ENCODE results near the gene KDM2B.
"Not testable (repeated sequence)": the region's sequence is repeated elsewhere in the genome, so short reads cannot be mapped to it uniquely, and the experiment has no call there.

Gene KDM2B

DNA sequence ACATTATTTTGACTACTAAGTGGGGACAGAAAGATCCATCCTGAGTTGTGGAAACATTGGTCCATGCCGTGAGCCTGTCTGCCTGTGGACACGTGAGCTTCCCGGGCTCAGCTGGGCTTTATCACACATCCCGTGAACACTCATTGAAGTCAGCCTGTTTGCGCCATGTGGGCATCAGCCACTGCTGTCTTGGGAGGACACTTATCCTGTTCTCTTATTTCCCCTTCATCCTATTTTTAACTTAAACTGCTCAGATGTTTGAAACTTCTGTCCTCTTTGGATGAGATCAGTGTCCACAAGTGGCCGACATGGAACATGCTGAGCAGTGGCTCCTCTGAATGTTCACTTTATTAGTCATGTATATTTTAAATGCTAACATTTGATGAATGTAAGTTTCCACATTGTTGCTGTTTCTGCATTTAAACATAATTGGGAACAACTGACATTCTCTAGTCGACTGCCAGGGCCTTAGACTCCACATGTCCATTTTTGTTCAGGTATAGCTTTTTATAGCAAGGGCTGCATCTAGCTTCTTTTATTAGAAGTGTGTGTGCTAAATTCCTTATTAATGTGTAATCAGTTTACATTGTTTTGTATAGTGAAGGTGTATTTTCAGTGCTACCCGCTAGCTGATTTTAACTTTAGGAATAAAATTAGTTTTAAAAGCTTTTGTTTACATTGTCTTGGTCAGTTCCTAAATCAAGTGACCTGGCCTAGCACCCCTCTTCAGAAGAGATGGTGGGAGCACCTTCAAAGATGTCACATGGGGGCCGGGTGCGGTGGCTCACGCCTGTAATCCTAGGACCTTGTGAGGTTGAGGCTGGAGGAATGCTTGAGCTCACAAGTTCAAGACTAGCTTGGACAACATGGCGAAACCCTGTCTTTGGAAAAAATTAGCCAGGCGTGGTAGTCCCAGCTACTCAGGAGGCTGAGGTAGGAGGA lies 156.9 kb downstream of the KDM2B start:
- no peak for DNase-seq

DNA sequence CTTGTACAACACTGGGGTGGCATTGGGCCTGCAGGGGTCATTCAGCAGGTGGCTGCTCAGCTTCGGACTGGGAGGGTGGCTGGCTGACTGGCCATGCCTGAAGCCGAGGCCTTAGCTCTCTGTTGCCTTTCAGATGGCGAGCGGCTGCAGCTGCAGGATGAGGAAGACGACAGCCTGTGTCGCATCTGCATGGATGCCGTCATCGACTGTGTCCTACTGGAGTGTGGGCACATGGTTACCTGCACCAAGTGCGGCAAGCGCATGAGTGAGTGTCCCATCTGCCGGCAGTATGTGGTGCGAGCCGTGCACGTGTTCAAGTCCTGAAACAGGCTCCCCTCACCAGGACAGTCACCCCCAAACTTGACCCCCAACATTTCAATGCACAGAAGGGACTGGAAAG lies 157.6 kb downstream of the KDM2B start:
- no peak for DNase-seq

DNA sequence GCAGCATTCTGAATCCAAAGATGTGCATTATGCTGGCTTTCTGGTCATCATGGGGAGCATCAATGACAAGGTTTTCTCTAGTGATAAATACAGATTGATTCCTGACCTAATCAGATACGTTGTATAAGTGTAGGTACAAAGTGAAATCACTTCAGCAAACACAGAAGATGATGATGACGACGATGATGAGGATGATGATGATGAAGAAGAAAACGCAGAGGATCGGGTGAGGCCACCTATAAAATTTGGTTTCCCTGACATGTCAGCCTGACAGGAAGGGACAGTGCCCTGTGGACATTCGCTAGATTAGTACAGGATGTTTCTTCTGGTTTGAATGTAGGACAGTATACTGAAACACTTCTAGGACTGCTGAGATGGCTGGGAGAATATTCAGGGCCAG lies 160.7 kb downstream of the KDM2B start:
- no peak for DNase-seq

DNA sequence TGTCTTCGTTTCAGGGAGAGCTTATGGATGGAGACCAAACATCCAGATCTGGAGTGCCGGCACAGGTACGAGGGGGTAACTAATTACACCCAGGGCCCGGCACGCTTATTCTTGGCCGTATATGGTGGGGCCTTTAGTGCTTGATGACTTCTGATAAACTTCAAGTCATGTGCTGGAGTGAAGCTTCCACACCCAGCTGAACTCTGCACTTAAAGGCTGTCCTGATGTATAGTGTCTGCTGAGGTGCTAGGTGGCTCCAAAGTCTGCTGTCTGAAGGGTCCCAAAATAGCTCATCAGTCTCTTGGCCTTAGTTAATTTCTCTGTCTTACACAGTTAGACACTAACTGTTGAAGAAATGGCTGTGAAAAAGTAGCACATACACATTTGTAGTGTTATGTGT lies 163.0 kb downstream of the KDM2B start:
- DNase-seq: no peak

DNA sequence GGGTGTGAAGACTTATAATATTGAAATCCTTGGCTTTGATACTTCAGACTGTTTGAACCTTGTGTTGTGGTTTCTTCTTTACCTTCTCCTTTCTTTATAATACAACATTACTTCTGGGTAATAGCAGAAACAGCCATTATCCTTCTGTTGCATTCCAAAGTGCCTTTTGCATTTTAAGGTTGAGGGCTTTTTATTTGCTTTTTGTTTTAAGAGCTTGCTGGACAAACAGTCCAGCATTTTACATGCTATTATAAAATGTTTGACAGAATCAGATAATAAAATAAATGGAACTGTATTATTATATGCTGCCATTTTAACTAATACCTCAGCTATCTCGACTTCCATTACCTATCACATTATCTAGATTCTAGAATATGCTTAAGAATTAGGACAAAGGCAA lies 166.9 kb downstream of the KDM2B start:
- DNase-seq: no peak

DNA sequence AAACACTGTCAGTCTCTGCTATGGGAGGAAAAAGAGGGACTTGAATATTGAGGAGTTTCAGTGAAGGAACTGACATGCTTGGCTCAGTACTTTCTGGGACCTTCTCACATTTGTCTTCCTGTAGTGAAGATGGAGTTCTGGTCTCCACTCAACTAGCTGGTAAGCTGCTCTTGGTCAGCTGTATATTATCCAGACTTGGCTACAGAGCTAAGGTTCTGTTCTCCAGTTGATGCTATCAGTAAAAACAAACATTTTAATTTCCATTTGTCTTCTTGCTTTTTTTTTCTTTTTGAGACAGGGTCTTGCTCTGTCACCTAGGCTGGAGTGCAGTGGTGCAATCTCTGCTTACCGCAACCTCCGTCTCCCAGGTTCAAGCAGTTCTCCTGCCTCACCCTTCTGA lies 175.6 kb downstream of the KDM2B start:
- DNase-seq: no peak

DNA sequence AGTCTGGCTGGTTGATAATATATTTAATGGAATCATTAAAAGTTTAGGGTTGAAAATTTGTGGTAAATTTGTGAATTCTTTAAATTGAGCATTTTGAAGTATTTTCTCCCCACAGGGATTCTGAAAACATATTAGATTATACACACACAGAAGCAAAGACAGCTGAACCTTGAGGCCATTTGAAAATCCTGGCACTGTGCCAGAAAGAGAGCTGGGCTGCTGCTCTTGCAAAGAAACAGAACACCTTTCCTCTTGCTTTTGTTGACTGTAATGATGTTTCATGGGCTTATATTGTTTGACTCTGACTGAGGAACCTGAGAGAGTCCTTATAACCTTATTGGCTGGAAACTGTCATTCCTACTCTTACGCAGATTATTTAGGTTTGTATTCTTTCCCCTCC lies 176.1 kb downstream of the KDM2B start:
- no peak for DNase-seq

DNA sequence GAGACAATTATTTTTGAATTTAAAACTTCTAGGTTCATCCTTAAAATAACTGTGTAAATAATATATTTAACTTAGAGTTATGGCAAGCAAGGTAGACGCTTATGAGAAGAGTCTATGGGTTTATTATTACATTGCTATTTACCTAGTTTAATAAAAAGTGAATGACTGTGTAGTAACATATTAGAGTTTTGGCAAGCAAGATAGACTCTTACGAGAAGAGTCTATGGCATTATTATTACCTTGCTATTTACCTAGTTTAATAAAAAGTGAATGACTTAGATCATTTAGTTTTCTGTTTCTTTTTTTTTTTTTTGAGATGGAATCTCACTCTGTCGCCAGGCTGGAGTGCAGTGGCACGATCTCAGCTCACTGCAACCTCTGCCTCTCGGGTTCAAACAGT lies 177.1 kb downstream of the KDM2B start:
- DNase-seq: no peak

DNA sequence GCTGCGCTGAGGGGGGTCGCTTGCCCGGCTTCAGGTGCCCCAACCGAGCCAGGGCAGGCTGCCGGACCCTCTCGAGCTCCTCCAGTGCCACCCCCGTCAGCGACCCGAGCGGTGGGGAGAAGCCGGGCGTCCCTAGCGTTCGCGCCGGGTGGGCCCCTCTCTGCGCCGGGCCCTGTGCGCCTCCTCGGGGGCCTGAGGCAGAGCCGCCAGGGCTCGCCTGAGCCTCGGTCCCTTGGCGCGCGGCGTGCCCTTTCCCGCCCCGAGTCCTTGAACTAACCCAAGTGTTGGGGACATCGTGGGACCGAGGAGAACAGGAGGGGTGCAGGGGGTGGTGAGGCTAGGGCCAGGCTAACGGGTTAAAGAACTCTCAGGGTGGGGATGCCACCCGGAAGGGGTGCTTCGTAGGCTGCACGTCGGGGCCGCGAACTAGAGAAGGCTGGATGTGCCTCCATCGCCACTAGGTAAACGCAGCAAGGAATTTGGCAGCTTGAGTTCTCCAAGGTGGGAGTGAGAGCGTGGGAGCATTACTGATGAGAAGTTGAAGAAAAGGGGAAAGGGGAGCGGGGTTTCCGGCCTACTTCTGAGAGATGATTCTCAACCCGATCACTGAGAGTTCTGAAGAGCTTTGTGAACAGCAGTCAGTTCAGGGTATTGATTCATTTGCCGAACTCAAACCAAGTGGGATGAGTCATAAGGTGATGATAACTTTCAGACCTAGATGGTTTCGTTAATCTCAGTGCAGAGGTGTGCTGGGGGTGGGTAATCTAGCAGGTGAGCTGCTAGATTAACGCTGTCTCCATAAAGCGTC lies 180.3 kb downstream of the KDM2B start:
- peak in 1 of 2 donors; percentile 59 for DNase-seq

DNA sequence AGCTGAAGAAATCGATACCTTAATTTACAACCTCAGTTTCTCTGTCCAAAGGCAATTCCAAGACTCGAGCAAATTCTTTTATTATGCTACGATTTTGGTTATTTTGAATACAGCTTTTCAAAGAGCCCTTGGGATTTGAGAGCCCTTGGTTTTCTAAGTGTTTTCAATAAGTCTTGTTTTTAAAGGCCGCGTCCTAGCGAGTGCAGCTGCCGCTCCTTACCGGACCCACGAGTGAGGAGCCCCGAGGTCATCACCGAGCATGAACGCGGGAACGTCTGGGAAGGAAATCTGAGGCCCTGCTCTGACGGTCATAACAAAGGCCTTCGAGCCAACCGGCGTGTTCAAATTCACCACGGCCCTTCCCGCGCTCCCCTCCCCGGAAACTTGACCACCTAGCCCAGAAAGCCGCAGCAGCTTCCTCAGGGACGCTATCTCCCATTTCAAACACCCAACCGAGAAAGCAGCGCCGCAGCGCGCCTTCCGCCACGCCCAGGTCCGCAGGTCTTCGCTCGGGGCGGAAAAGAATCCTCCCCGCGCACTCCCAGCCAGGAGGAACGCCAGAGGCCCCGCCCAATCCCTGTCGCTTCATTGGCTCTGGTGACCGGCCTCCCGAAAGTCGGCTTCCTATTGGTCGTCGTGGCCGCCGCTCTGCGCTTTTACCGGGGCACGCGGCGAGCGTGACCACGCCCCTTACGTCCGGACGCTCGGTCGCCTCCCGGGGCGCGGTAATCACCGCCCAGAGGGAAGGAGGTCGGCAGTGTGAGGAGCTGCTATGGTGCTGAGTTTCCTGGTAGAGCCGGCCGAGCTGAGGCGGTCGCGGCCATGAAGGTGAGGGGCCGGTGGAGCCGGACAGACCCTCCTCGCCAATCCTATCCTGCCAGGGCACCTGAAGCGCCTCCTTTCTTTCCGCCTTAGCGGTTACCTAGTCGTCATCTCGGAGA lies 181.2 kb downstream of the KDM2B start, which contains the start of gene RNF34:
RNF34 (plus strand) TSS at position 728 of the 941 bp plus-strand sequence; CDS start at position 823, 95 bp downstream.
- DNase-seq: peak; percentile 89 to 98

DNA sequence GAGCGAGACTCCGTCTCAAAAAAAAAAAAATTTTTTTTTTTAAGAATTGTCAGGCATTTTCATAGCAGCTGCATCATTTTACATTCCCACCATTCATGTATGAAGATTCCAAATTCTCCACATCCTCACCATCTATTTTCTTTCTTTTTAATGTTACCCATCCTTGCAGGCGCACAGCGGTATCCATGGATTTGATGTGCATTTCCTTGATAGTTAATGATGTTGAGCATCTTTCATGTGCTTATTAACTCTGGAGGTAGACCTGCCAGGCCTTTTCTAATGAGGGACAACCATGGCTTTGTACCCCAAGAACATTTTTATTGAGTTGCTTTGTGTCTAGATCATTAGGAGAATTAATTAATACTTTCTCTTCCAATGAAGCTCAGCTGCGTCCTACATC lies 182.5 kb downstream of the KDM2B start:
- no peak for DNase-seq

DNA sequence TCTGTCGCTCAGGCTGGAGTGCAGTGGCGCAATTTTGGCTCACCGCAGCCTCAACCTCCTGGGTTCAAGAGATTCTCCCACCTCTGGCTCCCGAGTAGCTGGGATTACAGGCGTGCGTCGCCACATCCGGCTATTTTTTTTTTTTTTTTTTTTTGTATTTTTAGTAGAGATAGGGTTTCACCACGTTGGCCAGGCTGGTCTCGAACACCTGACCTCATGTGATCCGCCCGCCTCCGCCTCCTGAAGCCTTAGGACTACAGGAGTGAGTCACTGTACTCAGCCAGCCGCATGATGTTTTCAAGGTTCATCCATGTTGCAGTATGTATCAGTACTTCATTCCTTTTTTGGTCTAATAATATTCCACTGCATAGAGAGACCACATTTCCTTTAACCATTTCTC lies 183.3 kb downstream of the KDM2B start:
- DNase-seq: no peak

DNA sequence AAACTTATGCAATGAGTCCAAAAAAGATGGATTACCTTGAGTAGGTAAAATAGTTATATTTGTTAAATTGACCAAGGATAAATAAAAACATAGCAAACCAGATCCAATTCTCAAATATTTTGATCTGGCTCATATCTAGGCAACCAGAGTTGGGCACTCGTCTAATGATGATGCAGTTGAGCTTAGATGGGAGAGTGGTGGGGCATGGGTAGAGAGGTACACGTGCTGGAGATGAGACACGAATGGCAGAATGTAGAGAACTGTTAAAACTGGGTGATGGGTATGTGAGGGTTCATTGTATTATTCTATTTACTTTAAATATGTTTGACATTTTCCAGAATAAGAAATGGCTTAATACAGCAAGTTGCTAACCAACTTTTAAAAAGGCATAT lies 188.5 kb downstream of the KDM2B start:
- DNase-seq: no peak

DNA sequence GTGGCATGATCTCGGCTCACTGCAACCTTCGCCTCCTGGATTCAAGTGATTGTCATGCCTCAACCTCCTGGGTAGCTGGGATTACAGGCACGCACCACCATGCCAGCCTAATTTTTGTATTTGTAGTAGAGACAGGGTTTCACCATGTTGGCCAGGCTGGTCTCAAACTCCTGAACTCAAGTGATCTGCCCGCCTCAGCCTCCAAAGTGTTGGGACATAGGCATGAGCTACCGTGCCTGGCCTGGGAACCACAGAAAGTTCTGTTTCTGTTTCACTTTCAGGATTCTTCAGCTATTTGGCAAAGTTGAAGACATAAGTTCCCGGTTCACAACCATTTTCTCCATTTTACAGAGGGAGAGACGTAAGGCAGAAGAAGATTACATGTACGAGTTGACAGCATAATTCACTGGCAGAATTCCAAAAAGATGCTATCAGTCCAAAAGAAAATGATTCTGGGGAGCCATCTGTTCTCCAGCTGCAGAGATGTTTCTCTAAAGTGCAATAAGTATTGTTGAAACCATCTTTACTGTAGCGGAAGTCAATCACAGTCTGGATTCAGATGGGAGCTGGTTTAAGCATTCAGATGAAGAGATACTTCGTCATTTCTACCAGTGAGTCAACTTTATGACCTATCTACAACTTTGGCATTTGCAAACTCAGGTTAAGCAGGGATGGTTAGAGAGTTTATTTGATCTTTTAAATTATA lies 189.1 kb downstream of the KDM2B start:
- DNase-seq: peak in 1 of 2 donors; percentile 76

DNA sequence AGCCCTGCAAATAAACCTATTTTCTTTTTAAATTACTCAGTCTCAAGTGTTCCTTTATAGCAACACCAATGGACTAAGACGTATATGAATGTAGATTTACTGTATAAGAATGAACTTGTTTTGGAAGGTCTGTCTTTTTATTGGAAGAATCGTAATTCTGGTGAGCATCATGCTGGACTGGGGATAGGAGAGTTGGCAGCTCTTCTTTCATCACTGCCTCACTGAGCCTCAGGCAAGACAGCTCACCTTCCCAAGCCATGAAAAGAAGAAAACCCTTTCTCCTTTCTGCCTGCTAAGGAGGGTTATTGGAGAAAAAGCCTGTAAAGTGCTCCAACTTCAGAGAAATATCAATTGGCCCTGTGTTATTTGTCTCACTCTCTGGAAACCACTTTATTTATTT lies 190.0 kb downstream of the KDM2B start:
- no peak for DNase-seq

DNA sequence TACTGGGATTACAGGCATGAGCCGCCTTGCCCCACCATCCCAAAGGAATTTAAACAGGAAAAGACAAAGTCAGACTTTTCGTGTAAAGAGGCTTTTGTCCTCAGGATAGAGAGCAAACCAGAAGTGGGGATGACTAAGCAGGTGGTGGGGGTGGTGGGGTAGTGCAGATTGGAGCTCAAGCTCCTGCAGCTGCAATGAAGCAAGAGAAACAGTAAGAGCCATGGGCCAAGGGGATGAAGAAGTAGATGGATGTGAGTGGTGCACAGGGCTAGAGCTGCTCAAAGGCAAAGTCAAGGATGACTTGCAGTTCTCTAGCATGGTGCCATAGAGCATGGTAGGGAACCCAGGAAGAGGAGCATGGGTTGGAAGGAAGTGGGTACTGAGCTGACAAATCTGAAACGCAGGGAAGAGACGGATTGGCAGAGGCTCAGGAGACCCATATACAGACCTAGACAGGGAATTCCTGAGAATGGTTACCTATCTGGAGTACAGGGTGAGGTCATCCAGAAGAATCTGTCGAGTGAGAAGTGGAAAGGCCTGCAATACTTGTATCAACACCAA lies 192.3 kb downstream of the KDM2B start:
- DNase-seq: peak in 1 of 2 donors; percentile 86

DNA sequence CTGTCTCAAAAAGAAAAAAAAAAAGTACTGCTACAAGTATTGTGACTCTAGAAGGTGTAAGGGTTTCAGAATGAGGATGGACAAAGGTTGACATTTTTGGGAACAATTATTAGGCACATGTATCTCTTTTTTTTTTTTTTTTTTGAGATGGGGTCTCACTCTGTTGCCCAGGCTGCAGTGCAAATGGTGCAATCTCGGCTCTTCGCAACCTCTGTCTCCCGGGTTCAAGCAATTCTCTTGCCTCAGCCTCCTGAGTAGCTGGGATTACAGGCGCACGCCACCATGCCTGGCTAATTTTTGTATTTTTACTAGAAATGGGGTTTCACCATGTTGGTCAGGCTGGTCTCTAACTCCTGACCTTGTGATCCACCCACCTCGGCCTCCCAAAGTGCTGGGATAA lies 195.9 kb downstream of the KDM2B start:
- DNase-seq: not testable (repeated sequence)

DNA sequence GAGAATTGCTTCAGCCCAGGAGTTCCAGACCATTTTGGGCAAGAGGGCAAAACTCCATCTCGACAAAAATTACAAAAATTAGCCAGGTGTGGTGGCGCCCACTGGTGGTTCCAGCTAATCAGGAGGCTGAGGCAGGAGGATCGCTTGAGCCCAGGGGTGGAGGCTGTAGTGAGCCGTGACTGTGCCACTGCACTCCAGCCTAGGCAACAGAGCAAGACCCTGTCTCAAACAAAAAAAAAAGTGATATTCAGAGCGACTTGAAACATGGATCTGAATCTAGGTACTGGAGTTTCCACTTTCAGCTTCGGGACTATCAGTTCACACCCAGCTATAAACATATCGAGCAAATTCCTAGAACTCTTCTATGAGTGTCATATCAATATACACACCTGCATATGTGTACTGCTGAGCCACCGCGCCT lies 197.2 kb downstream of the KDM2B start:
- DNase-seq: no peak

DNA sequence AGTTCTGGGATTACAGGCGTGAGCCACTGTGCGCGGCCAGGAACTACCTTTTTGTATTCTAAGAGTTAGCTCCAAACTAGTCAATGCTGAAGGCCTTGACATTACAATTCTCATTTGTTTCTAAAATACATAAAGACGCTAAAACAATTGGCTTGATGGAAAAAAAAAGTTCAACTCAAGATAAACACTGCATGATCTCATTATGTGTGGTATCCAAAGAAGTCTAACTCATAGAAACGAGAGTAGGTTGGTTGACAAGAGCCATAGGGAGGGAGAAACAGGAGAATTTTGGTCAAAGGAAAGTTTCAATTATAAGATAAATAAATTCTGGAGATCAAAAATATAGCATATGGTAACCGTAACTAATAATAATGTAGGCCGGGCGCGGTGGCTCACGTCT lies 200.9 kb downstream of the KDM2B start:
- no peak for DNase-seq

Data from bone marrow (tissue), 2 donors.